ENCODE measurements around the gene PADI6. TPM values are rescaled to one million over a fixed set of nuclear protein-coding genes. Genes with fewer than 3 reads are reported as not detected.
"Not testable (repeated sequence)": the region's sequence is repeated elsewhere in the genome, so short reads cannot be mapped to it uniquely, and the experiment has no call there.

PADI6 gene
- total RNA-seq, 1 experiment from 2014 or later, result not detected

- no peak for DNase-seq (ENCODE audit: low read depth)
Measured at GRCh38 chr1:17404034-17404684, 32.2 kb downstream of the PADI6 start.

- DNase-seq (ENCODE audit: low read depth), result no peak
Measured at GRCh38 chr1:17404820-17405219, 32.8 kb downstream of the PADI6 start.

GRCh38 chr1:17405898-17406759 is 34.1 kb downstream of the PADI6 start:
- DNase-seq (ENCODE audit: low read depth), result peak; percentile 66

- DNase-seq (ENCODE audit: low read depth), result not testable (repeated sequence)
Measured at GRCh38 chr1:17406760-17407475, 34.9 kb downstream of the PADI6 start.

- DNase-seq (ENCODE audit: low read depth), result peak; percentile 26
Measured at GRCh38 chr1:17407786-17408514, 36.0 kb downstream of the PADI6 start.

- DNase-seq (ENCODE audit: low read depth), result no peak
Measured at GRCh38 chr1:17409391-17409811, 37.4 kb downstream of the PADI6 start.

GRCh38 chr1:17412093-17412870 is 40.3 kb downstream of the PADI6 start:
- DNase-seq (ENCODE audit: low read depth), result no peak

GRCh38 chr1:17414022-17414421 is 42.0 kb downstream of the PADI6 start:
- DNase-seq (ENCODE audit: low read depth), result no peak

GRCh38 chr1:17416389-17416788 is 44.4 kb downstream of the PADI6 start:
- DNase-seq (ENCODE audit: low read depth), result no peak

GRCh38 chr1:17419626-17420328 is 47.8 kb downstream of the PADI6 start:
- DNase-seq (ENCODE audit: low read depth), result no peak

- DNase-seq (ENCODE audit: low read depth), result no peak
Measured at GRCh38 chr1:17420391-17420918, 48.5 kb downstream of the PADI6 start.

GRCh38 chr1:17422461-17422860 is 50.5 kb downstream of the PADI6 start:
- DNase-seq (ENCODE audit: low read depth), result no peak

GRCh38 chr1:17423781-17424245 is 51.8 kb downstream of the PADI6 start:
- DNase-seq (ENCODE audit: low read depth), result no peak

GRCh38 chr1:17425806-17426600 is 54.0 kb downstream of the PADI6 start:
- no peak for DNase-seq (ENCODE audit: low read depth)

- DNase-seq (ENCODE audit: low read depth), result no peak
Measured at GRCh38 chr1:17427696-17428660, 56.0 kb downstream of the PADI6 start.

GRCh38 chr1:17429183-17429582 is 57.2 kb downstream of the PADI6 start:
- no peak for DNase-seq (ENCODE audit: low read depth)

- no peak for DNase-seq (ENCODE audit: low read depth)
Measured at GRCh38 chr1:17432412-17432811, 60.4 kb downstream of the PADI6 start.

GRCh38 chr1:17433261-17433660 is 61.3 kb downstream of the PADI6 start:
- DNase-seq (ENCODE audit: low read depth), result no peak

Measured in M059J (cell line).